Measurements from ENCODE around the gene RALGPS1. TPM values are rescaled to one million over a fixed set of nuclear protein-coding genes. Genes with fewer than 3 reads are reported as not detected.
A peak's percentile ranks its signal among the peaks of the same experiment; 100 is the strongest.

Gene RALGPS1
- total RNA-seq, 4 donors from 2014 or later: 4.6 to 11.9 (median 10.0) TPM

- H3K27ac ChIP-seq (replicated peaks in 1 of 4): peak overlapping the region in 1 of 4 donors; percentile 1
- H3K27me3 ChIP-seq: no peaks in the 10 kb centered on the region
- 88% methylated on average over 7 of the region's 7 CpGs for WGBS
- H3K36me3 ChIP-seq: peaks cover 0 to 4% (median 0%) of the 10 kb centered on the region in 4 donors
- DNase-seq (ENCODE audit: extremely low spot score): peak; percentile 53
- intact Hi-C loops (cut with DNase I): no loop called here
- H3K4me1 ChIP-seq: peaks cover 35 to 44% (median 41%) of the 10 kb centered on the region in 4 donors
- TF ChIP-seq CTCF (IDR thresholded peaks at IDR 0.05) (no peak), EP300 (IDR thresholded peaks at IDR 0.05) (no peak), POLR2AphosphoS5 (IDR thresholded peaks at IDR 0.05) (no peak), POLR2A (IDR thresholded peaks at IDR 0.05; ENCODE audit: low read depth) (no peak)
- H3K9me3 ChIP-seq: no peaks in the 10 kb centered on the region
- no peak overlapping the region for H3K4me3 ChIP-seq
These were observed 143.5 kb downstream of the RALGPS1 start for GRCh38 chr9:127058011-127058644.

DNA sequence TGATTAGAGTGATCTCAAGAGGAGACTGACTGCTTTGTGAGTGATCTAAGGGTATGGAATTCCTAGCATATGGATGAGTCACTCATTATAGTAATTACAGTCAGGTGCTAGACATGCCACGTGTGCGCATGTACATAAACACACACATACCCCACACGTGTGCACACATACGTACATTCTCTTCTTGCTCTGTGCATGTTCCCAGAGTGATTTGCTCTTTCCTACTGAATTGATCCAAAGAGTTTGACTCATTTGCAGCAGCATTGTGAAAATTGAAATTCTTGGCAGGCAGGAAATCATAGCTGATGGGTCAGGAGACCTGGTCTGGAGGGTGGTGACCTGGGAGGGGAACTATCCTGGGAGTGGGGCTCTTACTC lies 144.1 kb downstream of the RALGPS1 start:
- Histone ChIP-seq H3K27me3 (no peaks in the 10 kb centered on the region), H3K36me3 (peaks cover 0 to 4% (median 0%) of the 10 kb centered on the region in 4 donors), H3K27ac (replicated peaks in 1 of 4) (no peak overlapping the region), H3K4me1 (peaks cover 30 to 39% (median 36%) of the 10 kb centered on the region in 4 donors), H3K4me3 (no peak overlapping the region), H3K9me3 (no peaks in the 10 kb centered on the region)
- no peak for TF ChIP-seq EP300 (IDR thresholded peaks at IDR 0.05)
- no peak for TF ChIP-seq POLR2AphosphoS5 (IDR thresholded peaks at IDR 0.05)
- TF ChIP-seq CTCF (IDR thresholded peaks at IDR 0.05): no peak
- TF ChIP-seq POLR2A (IDR thresholded peaks at IDR 0.05; ENCODE audit: low read depth): no peak
- intact Hi-C loops (cut with DNase I): no loop called here
- DNase-seq (ENCODE audit: extremely low spot score): peak; percentile 91
- 83% methylated on average over 4 of the region's 4 CpGs for WGBS

DNA sequence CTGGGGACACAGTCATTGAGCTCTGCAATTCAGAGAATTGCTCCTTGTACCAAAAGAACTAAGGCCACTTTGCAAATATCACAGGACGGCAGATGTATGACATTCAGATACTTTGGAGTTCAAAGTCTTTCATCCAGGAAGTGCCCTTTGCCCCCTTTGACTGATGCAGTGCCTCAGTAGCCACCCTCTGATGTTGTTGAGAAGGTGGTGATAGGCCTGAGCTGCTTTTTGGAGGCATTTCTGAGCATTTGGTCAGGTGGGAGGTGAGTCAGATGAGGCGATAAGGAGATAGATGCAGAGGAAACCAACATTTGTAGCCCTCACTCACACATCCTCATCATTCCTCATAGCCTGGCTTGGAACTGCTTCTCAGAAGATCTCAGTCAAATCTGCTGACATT lies 144.4 kb downstream of the RALGPS1 start:
- WGBS: 100% methylated on average over 2 of the region's 2 CpGs
- Histone ChIP-seq H3K36me3 (peaks cover 0 to 4% (median 0%) of the 10 kb centered on the region in 4 donors), H3K27me3 (no peaks in the 10 kb centered on the region), H3K9me3 (no peaks in the 10 kb centered on the region), H3K4me1 (peaks cover 26 to 35% (median 32%) of the 10 kb centered on the region in 4 donors), H3K4me3 (no peak overlapping the region), H3K27ac (replicated peaks in 1 of 4) (no peak overlapping the region)
- no peak for DNase-seq (ENCODE audit: extremely low spot score)
- TF ChIP-seq POLR2AphosphoS5 (IDR thresholded peaks at IDR 0.05) (no peak), EP300 (IDR thresholded peaks at IDR 0.05) (no peak), POLR2A (IDR thresholded peaks at IDR 0.05; ENCODE audit: low read depth) (no peak), CTCF (IDR thresholded peaks at IDR 0.05) (no peak)
- intact Hi-C loops (cut with DNase I): no loop called here

DNA sequence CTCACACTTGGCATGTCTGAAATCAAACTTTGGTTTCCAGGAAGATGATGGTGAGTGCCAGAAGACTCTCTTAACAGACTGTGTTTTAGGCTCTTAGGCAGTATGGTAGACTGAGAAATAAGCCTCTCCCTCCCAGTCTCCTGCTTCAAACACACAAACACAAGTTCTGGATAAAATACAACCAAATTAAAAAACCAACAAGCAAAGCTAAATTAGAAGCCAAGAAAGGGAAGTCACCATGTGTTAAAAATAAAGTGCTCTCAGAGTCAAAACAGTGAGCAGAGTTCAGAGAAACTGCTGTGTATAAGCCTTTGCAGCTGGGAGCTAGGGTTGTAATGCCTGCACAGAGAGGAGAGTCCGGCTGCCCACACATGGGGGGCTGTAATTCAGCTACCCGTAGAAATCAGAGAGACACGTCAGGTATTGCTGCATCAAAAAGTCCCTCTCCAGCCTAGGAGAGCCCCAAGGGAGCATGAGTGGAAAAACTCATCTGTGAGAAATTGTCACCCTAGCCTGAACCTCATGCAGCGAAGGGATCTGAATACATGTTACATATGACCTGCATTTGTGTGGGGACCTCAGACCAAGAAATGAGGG lies 145.3 kb downstream of the RALGPS1 start:
- Histone ChIP-seq H3K27me3 (no peaks in the 10 kb centered on the region), H3K27ac (replicated peaks in 1 of 4) (peak overlapping the region in 1 of 4 donors; percentile 20), H3K36me3 (peaks cover 0 to 4% (median 0%) of the 10 kb centered on the region in 4 donors), H3K9me3 (no peaks in the 10 kb centered on the region), H3K4me1 (peaks cover 20 to 30% (median 26%) of the 10 kb centered on the region in 4 donors), H3K4me3 (no peak overlapping the region)
- intact Hi-C loops (cut with DNase I): no loop called here
- 83% methylated on average over 4 of the region's 4 CpGs for WGBS
- TF ChIP-seq CTCF (IDR thresholded peaks at IDR 0.05) (no peak), POLR2A (IDR thresholded peaks at IDR 0.05; ENCODE audit: low read depth) (no peak), POLR2AphosphoS5 (IDR thresholded peaks at IDR 0.05) (no peak), EP300 (IDR thresholded peaks at IDR 0.05) (no peak)
- peak; percentile 77 for DNase-seq (ENCODE audit: extremely low spot score)
